Osteocyte (in vitro differentiated cells): ENCODE data around the gene PTPN1. TPM values are rescaled to one million over a fixed set of nuclear protein-coding genes. Genes with fewer than 3 reads are reported as not detected.

Source experiments
- DNase-seq: peaks from one replicate; pipeline ENCODE4 v3.0.0; 2021; ENCODE audit warnings: mixed read lengths; ENCODE audit not compliant: unreplicated experiment; ENCODE audit errors: extremely low spot score
- H3K27ac Mint-ChIP-seq: one replicate; pipeline ENCODE4 v1.8.0; 2021; ENCODE audit warnings: mild to moderate bottlenecking, mixed read lengths; ENCODE audit not compliant: unreplicated experiment
- H3K27me3 Mint-ChIP-seq: one replicate; pipeline ENCODE4 v1.8.0; 2021; ENCODE audit warnings: mixed read lengths; ENCODE audit not compliant: unreplicated experiment
- H3K36me3 Mint-ChIP-seq: one replicate; pipeline ENCODE4 v1.8.0; 2021; ENCODE audit warnings: mixed read lengths; ENCODE audit not compliant: unreplicated experiment
- H3K4me1 Mint-ChIP-seq: one replicate; pipeline ENCODE4 v1.8.0; 2021; ENCODE audit warnings: mixed read lengths; ENCODE audit not compliant: unreplicated experiment
- H3K4me3 Mint-ChIP-seq: one replicate; pipeline ENCODE4 v1.8.0; 2021; ENCODE audit warnings: mild to moderate bottlenecking, moderate library complexity, mixed read lengths; ENCODE audit not compliant: unreplicated experiment
- H3K9me3 Mint-ChIP-seq: one replicate; pipeline ENCODE4 v1.8.0; 2021; ENCODE audit warnings: mixed read lengths; ENCODE audit not compliant: unreplicated experiment
- total RNA-seq: library from RNA; stranded (reverse); gene quantifications from 2 replicates; pipeline ENCODE4 v1.2.1, GENCODE V29; 2021
- TF ChIP-seq, protein P1 (sequence below): fragments of 200-600 bp; sonication (generic); IDR thresholded peaks from 2 replicates; pipeline ENCODE4 v1.5.0; 2021; ENCODE audit warnings: antibody characterized with exemption, mild to moderate bottlenecking, moderate library complexity

Gene PTPN1
- total RNA-seq, 1 donor from 2014 or later: 29.1 TPM

GRCh38 chr20:50574586-50574985 is 64.4 kb downstream of the PTPN1 start:
- TF ChIP-seq, protein P1, sequence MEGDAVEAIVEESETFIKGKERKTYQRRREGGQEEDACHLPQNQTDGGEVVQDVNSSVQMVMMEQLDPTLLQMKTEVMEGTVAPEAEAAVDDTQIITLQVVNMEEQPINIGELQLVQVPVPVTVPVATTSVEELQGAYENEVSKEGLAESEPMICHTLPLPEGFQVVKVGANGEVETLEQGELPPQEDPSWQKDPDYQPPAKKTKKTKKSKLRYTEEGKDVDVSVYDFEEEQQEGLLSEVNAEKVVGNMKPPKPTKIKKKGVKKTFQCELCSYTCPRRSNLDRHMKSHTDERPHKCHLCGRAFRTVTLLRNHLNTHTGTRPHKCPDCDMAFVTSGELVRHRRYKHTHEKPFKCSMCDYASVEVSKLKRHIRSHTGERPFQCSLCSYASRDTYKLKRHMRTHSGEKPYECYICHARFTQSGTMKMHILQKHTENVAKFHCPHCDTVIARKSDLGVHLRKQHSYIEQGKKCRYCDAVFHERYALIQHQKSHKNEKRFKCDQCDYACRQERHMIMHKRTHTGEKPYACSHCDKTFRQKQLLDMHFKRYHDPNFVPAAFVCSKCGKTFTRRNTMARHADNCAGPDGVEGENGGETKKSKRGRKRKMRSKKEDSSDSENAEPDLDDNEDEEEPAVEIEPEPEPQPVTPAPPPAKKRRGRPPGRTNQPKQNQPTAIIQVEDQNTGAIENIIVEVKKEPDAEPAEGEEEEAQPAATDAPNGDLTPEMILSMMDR: no peak
- H3K4me3 Mint-ChIP-seq: no peak overlapping the region
- H3K9me3 Mint-ChIP-seq: no peaks in the 10 kb centered on the region
- peaks cover 27% of the 10 kb centered on the region for H3K36me3 Mint-ChIP-seq
- DNase-seq: peak; percentile 36
- peaks cover 17% of the 10 kb centered on the region for H3K4me1 Mint-ChIP-seq
- no peak overlapping the region for H3K27ac Mint-ChIP-seq
- H3K27me3 Mint-ChIP-seq: no peaks in the 10 kb centered on the region

GRCh38 chr20:50575865-50576720 is 65.9 kb downstream of the PTPN1 start:
- Mint-ChIP-seq H3K9me3 (no peaks in the 10 kb centered on the region), H3K36me3 (peaks cover 38% of the 10 kb centered on the region), H3K27me3 (no peaks in the 10 kb centered on the region), H3K4me3 (no peak overlapping the region), H3K27ac (no peak overlapping the region), H3K4me1 (peaks cover 13% of the 10 kb centered on the region)
- TF ChIP-seq, protein P1: peak; percentile 81
- no peak for DNase-seq

- no peak overlapping the region for H3K27ac Mint-ChIP-seq
- H3K27me3 Mint-ChIP-seq: no peaks in the 10 kb centered on the region
- H3K4me1 Mint-ChIP-seq: peaks cover 11% of the 10 kb centered on the region
- DNase-seq: no peak
- TF ChIP-seq, protein P1: no peak
- no peaks in the 10 kb centered on the region for H3K9me3 Mint-ChIP-seq
- peaks cover 41% of the 10 kb centered on the region for H3K36me3 Mint-ChIP-seq
- H3K4me3 Mint-ChIP-seq: no peak overlapping the region
Measured at GRCh38 chr20:50577175-50578018, 67.2 kb downstream of the PTPN1 start.

GRCh38 chr20:50578061-50578777 is 68.0 kb downstream of the PTPN1 start:
- H3K4me3 Mint-ChIP-seq: no peak overlapping the region
- peaks cover 41% of the 10 kb centered on the region for H3K36me3 Mint-ChIP-seq
- DNase-seq: no peak
- TF ChIP-seq, protein P1: no peak
- no peak overlapping the region for H3K27ac Mint-ChIP-seq
- H3K27me3 Mint-ChIP-seq: no peaks in the 10 kb centered on the region
- no peaks in the 10 kb centered on the region for H3K9me3 Mint-ChIP-seq
- H3K4me1 Mint-ChIP-seq: peaks cover 3% of the 10 kb centered on the region
